SJCRH30 (cell line): ENCODE measurements around the gene RAI1. TPM values are rescaled to one million over a fixed set of nuclear protein-coding genes. Genes with fewer than 3 reads are reported as not detected.
"Not testable (repeated sequence)": the region's sequence is repeated elsewhere in the genome, so short reads cannot be mapped to it uniquely, and the experiment has no call there.

Experiments used
- DNase-seq, 2 experiments: peaks; one replicate each; pipeline ENCODE4 v3.0.0-alpha.2; 2015 to 2020
- H3K27ac ChIP-seq: fragments of 250-450 bp; sonication (Bioruptor Pico); 2 replicates; pipeline ENCODE4 v1.5.1; 2020; ENCODE audit warnings: mild to moderate bottlenecking, moderate library complexity
- H3K27me3 ChIP-seq: fragments of 250-450 bp; sonication (Bioruptor Pico); 2 replicates; pipeline ENCODE4 v1.5.1; 2020; ENCODE audit warnings: mild to moderate bottlenecking, moderate library complexity
- H3K36me3 ChIP-seq: fragments of 250-450 bp; sonication (Bioruptor Pico); 2 replicates; pipeline ENCODE4 v1.5.1; 2020; ENCODE audit warnings: mild to moderate bottlenecking, moderate library complexity
- H3K4me1 ChIP-seq: fragments of 250-450 bp; sonication (Bioruptor Pico); 2 replicates; pipeline ENCODE4 v1.5.1; 2020; ENCODE audit warnings: mild to moderate bottlenecking, moderate library complexity
- H3K4me3 ChIP-seq: fragments of 250-450 bp; sonication (Bioruptor Pico); 2 replicates; pipeline ENCODE4 v1.5.1; 2020; ENCODE audit warnings: mild to moderate bottlenecking, moderate library complexity
- H3K9me3 ChIP-seq: fragments of 250-450 bp; sonication (Bioruptor Pico); replicated peaks from 2 replicates; pipeline ENCODE4 v1.5.1; 2020; ENCODE audit warnings: mild to moderate bottlenecking, moderate library complexity
- total RNA-seq: library from RNA; depleted of rRNA; stranded (reverse); fragments of >200 nt; shearing (Covaris generic); gene quantifications from 2 replicates; pipeline ENCODE4 v1.2.3, GENCODE V29; 2014

The RAI1 gene
- total RNA-seq, 1 experiment from 2014 or later, result 72.2 TPM

DNA sequence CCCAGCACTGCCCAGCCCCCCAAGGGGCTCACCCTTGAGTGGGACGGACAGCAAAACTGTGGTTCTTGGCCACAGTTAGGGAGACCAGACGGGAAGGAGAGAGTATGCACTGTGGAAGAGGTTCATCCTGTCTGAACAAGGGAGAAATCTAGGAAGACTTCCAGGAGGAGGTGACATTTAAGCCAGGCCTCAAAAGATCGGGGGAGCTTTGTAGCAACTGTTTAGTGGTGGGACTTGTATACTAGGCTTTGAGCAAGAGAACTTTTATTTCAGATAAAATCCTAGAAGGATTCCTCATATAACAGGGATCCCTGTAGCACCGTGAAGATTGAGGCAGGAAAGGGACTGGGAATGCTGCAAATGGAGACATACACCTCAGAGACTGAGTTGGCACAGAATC, 124.8 kb downstream of the RAI1 start:
- peaks cover 79% of the 10 kb centered on the region for H3K36me3 ChIP-seq
- no peaks in the 10 kb centered on the region for H3K27me3 ChIP-seq
- no peak overlapping the region for H3K27ac ChIP-seq
- DNase-seq, result no peak
- H3K9me3 ChIP-seq, result no peaks in the 10 kb centered on the region
- no peaks in the 10 kb centered on the region for H3K4me1 ChIP-seq
- no peak overlapping the region for H3K4me3 ChIP-seq

- Histone ChIP-seq H3K9me3 (no peaks in the 10 kb centered on the region), H3K36me3 (peaks cover 75% of the 10 kb centered on the region), H3K27ac (no peak overlapping the region), H3K4me3 (no peak overlapping the region), H3K27me3 (no peaks in the 10 kb centered on the region), H3K4me1 (no peaks in the 10 kb centered on the region)
- peak in 1 of 2 experiments; percentile 53 for DNase-seq
Measured at GRCh38 chr17:17806611-17807274, 125.5 kb downstream of the RAI1 start.

GRCh38 chr17:17807440-17807839, 126.2 kb downstream of the RAI1 start:
- no peaks in the 10 kb centered on the region for H3K27me3 ChIP-seq
- no peak overlapping the region for H3K4me3 ChIP-seq
- H3K27ac ChIP-seq, result no peak overlapping the region
- peaks cover 71% of the 10 kb centered on the region for H3K36me3 ChIP-seq
- H3K4me1 ChIP-seq, result peaks cover 4% of the 10 kb centered on the region; the same call in 1 of the 2 replicates
- no peaks in the 10 kb centered on the region for H3K9me3 ChIP-seq
- no peak for DNase-seq

- not testable (repeated sequence) for DNase-seq, H3K4me3 ChIP-seq, H3K9me3 ChIP-seq, H3K4me1 ChIP-seq, H3K27me3 ChIP-seq, H3K27ac ChIP-seq
- H3K36me3 ChIP-seq, result peaks cover 66% of the 10 kb centered on the region
Measured at GRCh38 chr17:17808200-17808599, 126.9 kb downstream of the RAI1 start.

DNA sequence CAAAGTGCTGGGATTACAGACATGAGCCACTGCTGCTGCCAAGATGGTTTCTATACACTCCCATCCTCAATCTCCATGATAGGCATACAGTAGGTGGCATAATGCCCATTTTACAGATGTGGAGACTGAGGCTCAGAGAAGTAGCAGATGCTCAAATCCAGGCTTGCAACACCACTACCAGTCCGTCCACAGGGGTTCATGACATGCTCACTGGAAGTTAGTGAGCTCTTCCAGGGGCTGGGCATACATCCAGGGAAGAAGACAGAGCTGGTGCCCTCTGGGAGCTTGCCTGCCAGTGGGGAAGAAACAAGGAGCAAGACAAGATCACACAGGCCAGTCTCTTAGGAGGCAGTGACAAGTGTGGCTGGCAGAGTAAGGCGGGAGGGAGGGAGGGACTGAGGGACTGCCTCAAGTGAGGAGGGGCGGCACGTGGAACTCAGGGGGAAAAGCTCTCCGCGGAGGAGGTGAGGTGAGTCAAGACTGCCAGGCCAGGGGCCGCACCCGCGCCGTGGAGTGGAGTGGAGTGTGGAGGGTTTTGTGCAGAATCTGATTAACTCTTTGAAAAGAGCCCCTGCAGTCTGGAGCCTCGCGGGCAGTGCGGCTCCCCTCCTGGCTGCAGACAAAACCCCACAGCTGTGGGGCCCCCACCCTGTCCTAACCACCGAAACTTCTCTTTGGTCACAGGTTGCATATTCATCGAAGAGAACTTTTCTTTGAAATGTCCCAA, 127.6 kb downstream of the RAI1 start:
- no peaks in the 10 kb centered on the region for H3K27me3 ChIP-seq

DNA sequence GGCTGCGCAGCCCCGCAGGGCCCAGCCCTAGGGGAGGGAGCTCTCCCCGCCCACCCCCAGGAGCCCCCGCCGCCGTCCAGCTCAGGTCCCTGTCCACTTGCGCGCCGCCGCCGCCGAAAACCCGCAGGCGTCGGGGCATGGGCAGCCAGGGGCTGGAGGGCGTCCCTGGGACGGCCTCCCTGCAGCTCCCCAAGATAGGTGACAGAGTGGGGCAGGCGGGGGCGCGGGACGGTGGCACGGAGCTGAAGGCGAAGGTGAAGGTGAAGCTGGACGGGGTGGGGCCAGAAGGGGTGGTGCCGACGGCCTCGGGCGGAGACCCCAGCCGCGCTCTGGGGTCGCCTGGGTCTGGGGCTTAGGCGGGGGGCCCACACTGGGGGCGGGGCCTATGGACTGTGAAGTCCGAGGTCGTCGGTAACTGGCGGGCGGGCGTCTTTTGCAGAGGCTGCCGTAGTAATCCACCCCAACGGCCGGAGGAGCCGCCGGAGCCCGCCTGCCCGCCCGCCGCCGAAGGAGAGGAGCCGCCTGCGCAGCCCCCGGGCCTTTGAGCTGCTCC, 128.3 kb downstream of the RAI1 start:
- no peaks in the 10 kb centered on the region for H3K27me3 ChIP-seq
- H3K4me1 ChIP-seq, result peaks cover 18% of the 10 kb centered on the region
- no peaks in the 10 kb centered on the region for H3K9me3 ChIP-seq
- peaks cover 52% of the 10 kb centered on the region for H3K36me3 ChIP-seq
- no peak for DNase-seq
- no peak overlapping the region for H3K4me3 ChIP-seq
- no peak overlapping the region for H3K27ac ChIP-seq

More for the DNA sequence above, 127.6 kb downstream of the RAI1 start:
- no peak overlapping the region for H3K4me3 ChIP-seq
- H3K36me3 ChIP-seq, result peaks cover 60% of the 10 kb centered on the region
- peaks cover 10% of the 10 kb centered on the region for H3K4me1 ChIP-seq
- H3K9me3 ChIP-seq, result no peaks in the 10 kb centered on the region
- no peak overlapping the region for H3K27ac ChIP-seq
- DNase-seq, result peak in 1 of 2 experiments; percentile 51

DNA sequence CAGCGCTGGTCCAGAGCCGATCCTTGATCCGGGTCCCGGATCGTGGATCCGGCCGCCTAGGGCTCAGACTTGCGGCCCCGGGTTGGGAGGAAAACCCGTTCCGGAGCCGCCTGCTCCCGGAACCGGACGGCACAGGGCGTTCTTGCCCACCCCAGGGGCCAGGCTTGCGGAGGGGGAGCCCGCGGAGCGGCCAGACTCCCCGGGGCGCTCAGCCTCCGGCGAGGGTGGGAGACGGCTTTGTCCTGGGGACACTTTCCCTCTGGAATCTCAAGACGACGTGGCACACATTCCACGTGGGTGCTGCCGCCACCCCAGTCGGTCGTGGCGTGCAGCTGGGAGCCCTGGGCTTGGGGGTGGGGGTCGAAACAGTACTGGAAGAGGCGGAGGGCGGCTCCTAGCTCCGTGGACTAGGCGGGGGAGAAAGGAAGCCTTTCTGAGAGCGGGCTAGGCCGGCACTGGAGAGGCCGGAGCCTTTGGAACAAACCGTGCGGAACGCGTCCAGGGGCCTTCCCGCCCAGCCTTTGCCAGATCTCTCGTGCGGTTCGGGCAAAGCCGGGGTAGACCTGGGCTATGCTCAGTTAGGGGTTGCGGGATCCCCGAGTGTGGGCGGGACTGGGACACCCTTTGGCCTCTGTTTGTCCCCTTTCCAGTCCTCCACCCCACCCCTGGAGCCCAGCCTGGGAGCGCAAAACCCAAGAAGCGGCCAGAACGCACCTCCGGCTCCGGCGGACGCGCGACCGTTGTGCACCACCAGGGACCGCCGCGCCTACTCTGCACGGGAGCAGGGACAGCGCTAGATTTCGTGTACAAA, 129.0 kb downstream of the RAI1 start:
- Histone ChIP-seq H3K27ac (no peak overlapping the region), H3K4me3 (no peak overlapping the region), H3K27me3 (no peaks in the 10 kb centered on the region), H3K36me3 (peaks cover 45% of the 10 kb centered on the region), H3K9me3 (no peaks in the 10 kb centered on the region), H3K4me1 (peaks cover 24% of the 10 kb centered on the region)
- DNase-seq, result no peak

DNA sequence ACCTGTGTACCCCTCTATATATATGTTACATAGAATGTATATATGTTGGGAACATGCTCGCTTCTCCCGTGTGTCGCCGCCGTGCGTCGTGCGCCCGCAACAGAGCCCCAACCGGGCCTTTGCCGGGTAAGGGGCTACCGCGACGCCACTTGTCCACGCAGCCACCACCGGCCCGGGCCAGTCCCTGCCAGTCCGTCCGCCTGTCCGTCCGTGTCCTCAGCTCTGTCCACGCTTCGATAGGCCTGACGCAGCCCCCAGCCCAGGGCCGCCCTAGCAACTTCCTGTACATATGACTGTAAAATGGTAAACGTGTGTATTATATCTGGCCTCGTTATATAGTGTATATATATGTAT, 129.6 kb downstream of the RAI1 start:
- no peak for DNase-seq
- peaks cover 40% of the 10 kb centered on the region for H3K36me3 ChIP-seq
- no peaks in the 10 kb centered on the region for H3K9me3 ChIP-seq
- no peaks in the 10 kb centered on the region for H3K27me3 ChIP-seq
- H3K4me3 ChIP-seq, result no peak overlapping the region
- H3K27ac ChIP-seq, result no peak overlapping the region
- H3K4me1 ChIP-seq, result peaks cover 28% of the 10 kb centered on the region

DNA sequence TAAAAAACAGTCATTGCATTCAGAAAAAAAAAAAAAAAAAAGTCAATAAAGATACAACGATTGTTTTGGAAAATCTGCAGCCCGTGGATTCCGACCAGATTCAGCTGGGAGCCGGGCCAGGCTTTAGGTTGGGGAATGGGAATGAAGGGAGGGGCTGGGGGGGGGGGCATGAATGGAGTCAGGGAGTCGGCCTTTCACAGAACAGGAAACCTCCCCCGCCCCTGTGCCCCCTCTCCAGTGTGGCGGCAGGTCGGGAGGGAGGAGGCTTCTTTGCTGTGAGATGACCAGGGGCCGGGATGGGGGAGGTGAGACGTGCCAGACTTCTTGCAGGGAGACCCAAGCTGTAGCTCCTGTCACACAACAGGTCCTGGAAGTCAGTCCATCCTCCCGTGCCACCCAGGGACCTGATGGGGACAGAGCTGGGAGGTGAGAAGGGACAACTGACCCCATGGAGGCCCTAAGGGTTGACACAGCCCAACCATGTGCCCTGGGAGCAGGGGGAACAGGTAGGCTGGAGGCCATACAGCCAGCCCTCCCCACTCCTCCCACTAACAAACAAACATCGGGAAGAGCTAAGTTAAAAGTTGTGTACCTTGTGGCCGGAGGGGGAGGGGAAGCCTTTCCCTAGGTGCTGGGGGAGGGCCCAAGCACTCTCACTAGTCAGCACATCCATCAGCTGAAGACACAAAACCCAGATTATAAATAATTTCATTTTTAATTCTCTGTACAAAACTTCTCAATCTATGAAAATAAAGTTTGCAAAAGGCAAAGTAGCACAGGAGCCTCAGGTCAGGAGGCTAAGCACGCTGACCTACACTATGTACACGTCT, 130.3 kb downstream of the RAI1 start:
- Histone ChIP-seq H3K36me3 (peaks cover 32% of the 10 kb centered on the region), H3K4me3 (no peak overlapping the region), H3K4me1 (peaks cover 28% of the 10 kb centered on the region), H3K27ac (no peak overlapping the region), H3K27me3 (no peaks in the 10 kb centered on the region), H3K9me3 (no peaks in the 10 kb centered on the region)
- peak in 1 of 2 experiments; percentile 56 for DNase-seq

GRCh38 chr17:17812211-17813054, 131.2 kb downstream of the RAI1 start:
- H3K27ac ChIP-seq, result no peak overlapping the region
- H3K4me1 ChIP-seq, result peaks cover 28% of the 10 kb centered on the region
- no peak overlapping the region for H3K4me3 ChIP-seq
- no peaks in the 10 kb centered on the region for H3K27me3 ChIP-seq
- peaks cover 30% of the 10 kb centered on the region for H3K36me3 ChIP-seq
- DNase-seq, result peak; percentile 77 to 84
- no peaks in the 10 kb centered on the region for H3K9me3 ChIP-seq

DNA sequence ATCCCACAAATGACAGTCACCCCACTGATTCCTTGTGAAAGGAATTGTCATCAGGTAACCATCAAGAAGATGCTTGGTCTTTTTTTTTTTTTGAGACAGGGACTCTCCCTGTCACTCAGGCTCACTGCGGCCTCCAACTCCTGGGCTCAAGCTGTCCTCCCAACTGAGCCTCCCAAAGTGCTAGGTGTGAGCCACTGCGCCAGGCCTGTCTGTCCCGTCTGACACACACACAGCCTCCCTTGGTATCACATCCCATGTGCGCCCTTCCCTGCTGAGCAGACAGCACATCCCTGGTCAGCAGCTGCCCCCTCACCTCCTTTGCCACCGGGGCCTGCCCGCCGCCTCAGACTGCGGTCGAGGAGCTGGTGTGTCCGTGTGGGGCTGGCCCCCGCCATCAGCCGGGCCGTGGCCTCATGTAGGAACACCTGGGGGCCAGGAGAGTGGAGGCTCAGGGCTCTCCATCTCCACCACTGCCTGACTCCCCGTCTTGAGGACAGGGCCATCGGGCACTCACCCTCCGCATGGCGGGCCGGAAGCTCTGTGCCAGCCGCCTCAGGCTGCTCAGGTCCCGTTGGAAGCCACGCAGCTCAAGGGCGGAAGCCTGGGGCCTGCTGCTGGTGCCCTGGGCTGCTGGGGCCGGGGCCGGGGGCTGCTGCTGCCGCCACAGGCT, 131.9 kb downstream of the RAI1 start:
- Histone ChIP-seq H3K36me3 (peaks cover 23% of the 10 kb centered on the region), H3K27me3 (no peaks in the 10 kb centered on the region), H3K4me3 (no peak overlapping the region), H3K27ac (no peak overlapping the region), H3K9me3 (no peaks in the 10 kb centered on the region), H3K4me1 (peaks cover 28% of the 10 kb centered on the region)
- no peak for DNase-seq

GRCh38 chr17:17813725-17814095, 132.5 kb downstream of the RAI1 start:
- no peaks in the 10 kb centered on the region for H3K9me3 ChIP-seq
- no peak overlapping the region for H3K4me3 ChIP-seq
- no peak overlapping the region for H3K27ac ChIP-seq
- H3K4me1 ChIP-seq, result peaks cover 28% of the 10 kb centered on the region
- peaks cover 19% of the 10 kb centered on the region for H3K36me3 ChIP-seq
- no peaks in the 10 kb centered on the region for H3K27me3 ChIP-seq
- peak in 1 of 2 experiments; percentile 53 for DNase-seq
